Urothelium cell line (cell line): ENCODE results near the gene C1orf141.
"Not testable (repeated sequence)": the region's sequence is repeated elsewhere in the genome, so short reads cannot be mapped to it uniquely, and the experiment has no call there.

Experiments used
- DNase-seq: peaks from one replicate; pipeline ENCODE4 v3.0.0; 2011; ENCODE audit warnings: low spot score, mixed read lengths
- FAIRE-seq: peaks from 2 replicates; lab custom pipeline; 2011; peaks lifted over from hg19 to GRCh38; lab: Jason Lieb, UNC

C1orf141 gene

GRCh38 chr1:67143966-67144365 lies 9.2 kb upstream of the C1orf141 start:
- FAIRE-seq (no peak), DNase-seq (no peak)

GRCh38 chr1:67142931-67143330 lies 8.2 kb upstream of the C1orf141 start:
- DNase-seq (no peak), FAIRE-seq (no peak)

GRCh38 chr1:67141832-67142231 lies 7.1 kb upstream of the C1orf141 start:
- not testable (repeated sequence) for DNase-seq, FAIRE-seq

- no peak for FAIRE-seq
These were observed 5.7 kb upstream of the C1orf141 start for GRCh38 chr1:67140460-67140859.

DNA sequence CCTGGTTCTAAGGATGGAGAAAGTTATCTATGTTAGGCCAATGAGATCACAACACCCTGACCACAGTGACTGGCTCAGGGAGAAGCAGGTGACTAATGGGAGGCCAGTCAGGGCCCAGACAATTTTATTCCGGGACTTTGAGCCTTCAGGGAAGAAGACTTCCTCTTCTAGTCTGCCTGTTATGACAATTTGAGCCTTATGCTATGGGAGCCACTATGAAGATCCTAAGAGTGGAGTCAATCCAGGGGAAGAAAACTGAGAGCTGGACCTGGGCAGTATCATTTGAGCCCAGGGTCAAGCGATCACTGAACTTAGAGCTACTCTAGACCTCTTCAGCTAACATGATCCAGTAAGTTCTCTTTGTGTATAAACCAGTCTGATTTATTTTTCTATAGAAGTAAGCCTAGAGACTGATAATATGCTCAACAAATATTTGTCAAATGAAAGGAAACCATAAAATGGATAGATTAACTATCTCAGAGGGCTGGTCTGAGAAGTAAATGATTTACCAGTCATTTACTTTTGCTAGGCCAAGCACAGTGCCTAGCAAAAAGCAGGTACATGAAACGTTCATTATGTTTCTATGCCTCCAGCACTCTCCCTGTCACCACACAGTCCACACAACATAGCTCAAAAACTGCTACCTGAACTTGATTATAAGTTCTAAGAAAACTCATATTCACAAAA lies 4.2 kb upstream of the C1orf141 start:
- DNase-seq, result no peak
- no peak for FAIRE-seq

More at GRCh38 chr1:67140460-67140859, 5.7 kb upstream of the C1orf141 start:
- no peak for DNase-seq

- FAIRE-seq (no peak), DNase-seq (no peak)
These were observed 2.6 kb upstream of the C1orf141 start for GRCh38 chr1:67137307-67137753.

GRCh38 chr1:67135354-67135753 lies 584 bp upstream of the C1orf141 start:
- DNase-seq, result no peak

DNA sequence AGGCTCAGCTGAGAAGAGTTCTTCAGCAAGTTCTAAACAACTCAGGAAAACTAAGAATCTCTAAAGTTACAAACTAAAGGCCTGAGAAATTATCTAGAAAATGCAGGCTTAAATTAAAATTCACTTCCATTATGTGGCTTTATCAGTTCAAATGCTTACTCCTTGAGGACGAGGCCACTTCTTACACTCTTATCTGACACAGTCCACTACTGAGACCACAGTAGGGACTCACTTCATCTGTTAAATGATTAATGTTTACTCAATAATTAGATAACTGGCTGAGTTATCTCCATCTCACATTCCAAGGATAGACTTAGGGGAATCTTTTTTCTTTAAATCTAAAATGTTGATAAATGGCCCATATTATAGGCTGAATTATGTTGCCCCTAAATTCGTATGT lies 1.6 kb downstream of the C1orf141 start:
- no peak for FAIRE-seq
- no peak for DNase-seq

More at GRCh38 chr1:67135354-67135753, 584 bp upstream of the C1orf141 start:
- no peak for FAIRE-seq

- FAIRE-seq, result no peak
- DNase-seq, result no peak
These were observed 4.1 kb downstream of the C1orf141 start for GRCh38 chr1:67130673-67131072.

DNA sequence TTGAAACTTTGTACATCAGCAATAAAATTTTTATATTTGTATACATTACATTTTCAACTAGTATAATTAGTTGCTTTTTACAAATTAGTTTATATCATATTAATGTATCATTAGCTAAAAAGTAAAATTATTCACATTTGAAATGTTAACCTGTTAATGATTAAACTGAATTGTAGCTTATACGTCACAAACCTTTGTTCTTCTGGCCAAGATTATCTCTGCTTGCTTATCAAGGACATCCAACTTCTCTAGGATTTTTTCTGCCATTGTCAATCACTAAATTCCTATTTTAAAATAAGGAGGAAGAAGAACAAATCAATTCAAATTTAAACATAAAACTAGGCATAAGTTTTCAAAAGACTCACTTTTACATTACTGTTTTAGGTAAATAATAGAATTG lies 7.8 kb downstream of the C1orf141 start:
- no peak for FAIRE-seq
- no peak for DNase-seq

GRCh38 chr1:67126111-67126746 lies 8.5 kb downstream of the C1orf141 start:
- DNase-seq (peak; percentile 14), FAIRE-seq (no peak)

DNA sequence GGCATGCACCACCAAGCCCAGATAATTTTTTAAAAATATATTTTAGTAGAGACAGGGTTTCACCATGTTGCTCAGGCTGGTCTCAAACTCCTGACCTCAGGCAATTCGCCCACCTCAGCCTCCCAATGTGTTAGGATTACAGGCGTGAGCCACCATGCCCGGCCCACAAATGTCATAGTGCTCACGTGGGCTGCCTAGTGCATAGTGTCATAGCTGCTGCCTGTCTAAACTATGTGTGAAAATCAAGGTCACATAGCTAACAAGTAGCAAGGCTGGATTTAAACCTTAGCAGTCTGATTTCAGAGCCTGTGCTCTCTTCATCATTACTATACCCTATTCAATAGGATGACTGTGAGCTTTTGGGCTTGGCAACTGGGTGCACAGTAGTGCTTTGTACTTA lies 10.3 kb downstream of the C1orf141 start:
- no peak for FAIRE-seq
- no peak for DNase-seq

GRCh38 chr1:67120855-67121619 lies 13.7 kb downstream of the C1orf141 start:
- DNase-seq (no peak), FAIRE-seq (no peak)

GRCh38 chr1:67118646-67119045 lies 16.1 kb downstream of the C1orf141 start:
- DNase-seq, result no peak

GRCh38 chr1:67118191-67118590 lies 16.6 kb downstream of the C1orf141 start:
- DNase-seq (peak; percentile 12), FAIRE-seq (no peak)

More at GRCh38 chr1:67118646-67119045, 16.1 kb downstream of the C1orf141 start:
- no peak for FAIRE-seq

GRCh38 chr1:67114162-67114561 lies 20.6 kb downstream of the C1orf141 start:
- DNase-seq, result no peak
- FAIRE-seq, result no peak

- DNase-seq (no peak), FAIRE-seq (no peak)
These were observed 24.4 kb downstream of the C1orf141 start for GRCh38 chr1:67110352-67110751.

DNA sequence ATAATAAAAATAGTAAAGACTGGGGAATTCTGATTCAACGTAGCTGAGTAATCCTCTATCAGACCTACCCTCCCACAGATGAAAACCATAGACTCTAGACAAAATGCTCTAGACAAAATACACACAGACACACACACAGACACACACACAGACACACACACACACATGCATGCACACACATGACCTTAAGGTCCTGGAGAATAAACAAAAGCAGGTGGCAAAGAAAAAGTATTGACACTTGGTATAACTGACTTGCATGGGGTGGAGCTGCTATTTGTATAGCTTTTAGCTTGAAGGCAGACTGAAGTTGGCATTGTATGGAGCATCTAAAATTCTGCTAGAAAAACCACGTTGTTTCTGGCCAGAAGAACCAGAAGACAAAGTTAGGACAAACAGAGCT lies 29.3 kb downstream of the C1orf141 start:
- no peak for DNase-seq
- FAIRE-seq, result no peak

- DNase-seq (no peak), FAIRE-seq (no peak)
These were observed 31.2 kb downstream of the C1orf141 start for GRCh38 chr1:67103548-67103947.

GRCh38 chr1:67100833-67101232 lies 33.9 kb downstream of the C1orf141 start:
- no peak for DNase-seq
- FAIRE-seq, result no peak

DNA sequence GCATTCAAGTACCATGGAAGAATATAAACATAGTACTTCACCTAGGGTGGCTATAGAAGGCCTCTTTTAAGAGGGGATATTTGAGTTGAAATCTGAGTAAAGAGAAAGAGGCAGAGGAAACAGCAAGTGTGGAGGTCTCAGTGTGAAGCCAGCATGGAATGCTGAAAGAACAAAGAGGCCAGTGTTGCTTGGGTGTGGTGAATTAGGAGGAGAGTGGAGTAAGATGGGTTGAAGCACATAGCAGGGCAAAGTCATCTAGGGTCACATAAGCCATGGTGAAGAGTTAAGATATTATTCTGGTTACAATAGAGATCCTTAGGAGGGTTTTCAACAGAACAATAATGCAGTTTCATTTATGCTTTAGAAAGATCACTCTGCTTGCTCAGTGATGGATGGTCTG lies 37.5 kb downstream of the C1orf141 start:
- peak; percentile 18 for DNase-seq
- no peak for FAIRE-seq

DNA sequence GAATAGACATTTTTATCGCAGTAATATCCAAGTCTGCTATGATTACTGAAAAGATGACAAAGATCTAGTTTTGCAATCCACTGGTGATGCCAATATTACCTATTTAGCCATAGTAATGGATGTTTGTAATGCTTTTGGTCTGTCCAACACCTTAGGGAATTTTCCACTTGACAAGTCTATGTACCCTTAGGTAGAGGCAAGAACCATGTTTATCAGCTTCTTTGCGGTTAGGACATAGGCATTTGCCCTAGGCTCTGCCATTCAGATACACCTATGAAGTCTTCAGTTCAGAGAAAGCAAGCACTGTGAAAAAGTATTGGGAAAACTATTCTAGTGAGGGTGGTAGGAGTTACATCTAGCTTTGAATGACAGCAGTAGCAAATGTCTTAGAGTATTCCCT lies 40.6 kb downstream of the C1orf141 start:
- DNase-seq, result no peak
- FAIRE-seq, result no peak
